Caco-2 (cell line): ENCODE results near the gene SLC3A2. TPM values are rescaled to one million over a fixed set of nuclear protein-coding genes. Genes with fewer than 3 reads are reported as not detected.
A peak's percentile ranks its signal among the peaks of the same experiment; 100 is the strongest.

Experiments used
- BruUV-seq: library from RNA; stranded (reverse); fragments of 400-500 nt; replicated peaks from 2 replicates; lab custom pipeline; 2021; lab: Mats Ljungman, UMichigan
- CTCF ChIA-PET: fragments of 300-600 bp; sonication (Branson Sonifier 250); formaldehyde crosslinking; loops from one replicate; lab custom pipeline; 2022; ENCODE audit warnings: antibody characterized with exemption; lab: Charles Lee
- POLR2A ChIA-PET: fragments of 300-600 bp; sonication (Branson Sonifier 250); formaldehyde crosslinking; loops from one replicate; lab custom pipeline; 2022; ENCODE audit warnings: antibody characterized with exemption; lab: Charles Lee
- DNase-seq, 2 experiments: peaks; one replicate each; pipeline versions ENCODE4 v3.0.0 to v3.0.0-alpha.2; 2020 to 2022
- H3K27me3 ChIP-seq: replicated peaks from 2 replicates; pipeline ENCODE4 v1.6.0; 2011; ENCODE audit warnings: low read length; ENCODE audit not compliant: control insufficient read depth, insufficient read depth
- H3K36me3 ChIP-seq: 2 replicates; pipeline ENCODE4 v1.5.1; 2011; ENCODE audit warnings: low read length; ENCODE audit not compliant: control insufficient read depth, insufficient read depth
- H3K4me1 ChIP-seq: fragments of 250-450 bp; sonication (Bioruptor Pico); 2 replicates; pipeline ENCODE4 v1.5.1; 2020; ENCODE audit warnings: mild to moderate bottlenecking
- H3K4me3 ChIP-seq: 2 replicates; pipeline ENCODE4 v1.5.1; 2011; ENCODE audit warnings: low read depth, mild to moderate bottlenecking, control low read depth, low read length
- H3K9me3 ChIP-seq: fragments of 250-450 bp; sonication (Bioruptor Pico); 2 replicates; pipeline ENCODE4 v1.5.1; 2020; ENCODE audit warnings: mild to moderate bottlenecking, moderate library complexity
- H3K27ac Mint-ChIP-seq: one replicate; pipeline ENCODE4 v1.8.0; 2022; ENCODE audit warnings: mixed read lengths; ENCODE audit not compliant: unreplicated experiment
- H3K27me3 Mint-ChIP-seq: one replicate; pipeline ENCODE4 v1.8.0; 2022; ENCODE audit warnings: mixed read lengths; ENCODE audit not compliant: insufficient read depth, unreplicated experiment
- H3K36me3 Mint-ChIP-seq: one replicate; pipeline ENCODE4 v1.8.0; 2022; ENCODE audit warnings: mild to moderate bottlenecking, mixed read lengths; ENCODE audit not compliant: insufficient read depth, unreplicated experiment
- H3K4me1 Mint-ChIP-seq: one replicate; pipeline ENCODE4 v1.8.0; 2022; ENCODE audit warnings: low read depth, mixed read lengths; ENCODE audit not compliant: unreplicated experiment
- H3K4me3 Mint-ChIP-seq: one replicate; pipeline ENCODE4 v1.8.0; 2022; ENCODE audit warnings: mild to moderate bottlenecking, moderate library complexity, mixed read lengths; ENCODE audit not compliant: unreplicated experiment
- H3K9me3 Mint-ChIP-seq: one replicate; pipeline ENCODE4 v1.8.0; 2022; ENCODE audit warnings: mixed read lengths; ENCODE audit not compliant: unreplicated experiment
- CTCF ChIP-seq, 2 experiments: fragments of 200-600 bp in 1 of 2; IDR thresholded peaks; 1 replicate in 1 of 2; 2 replicates in 1 of 2; pipeline versions ENCODE4 v1.5.1 to v1.8.0; 2011 to 2022; ENCODE audit warnings: antibody characterized with exemption in 1 of 2, control low read depth in 1 of 2, inconsistent platforms in 1 of 2, low read depth in 1 of 2, low read length in 1 of 2, mild to moderate bottlenecking in 1 of 2, moderate library complexity in 1 of 2; ENCODE audit not compliant: insufficient read depth in 1 of 2, severe bottlenecking in 1 of 2, unreplicated experiment in 1 of 2
- intact Hi-C: fragments of 100-400 bp; cut with micrococcal nuclease; formaldehyde crosslinking; loops from one replicate; pipeline ENCODE4 v1.10.0; 2022; ENCODE audit not compliant: unreplicated experiment
- total RNA-seq: library from RNA; stranded (reverse); gene quantifications from 2 replicates; pipeline ENCODE4 v1.2.3, GENCODE V29; 2022

The SLC3A2 gene
- total RNA-seq, 1 experiment from 2014 or later, result 879 TPM

- peak; percentile 65 to 74 for DNase-seq
- ChIA-PET CTCF (interaction anchor here (1.1 to 1.2 kb wide), 2 partner anchors 30 to 89 kb away, joined by 3 to 6 read pairs; partner anchors contain the start of gene TMEM179B), POLR2A (interaction anchor here (1.0 to 1.2 kb wide), 2 partner anchors 20 to 34 kb away, joined by 6 to 7 read pairs; no protein-coding TSS in a partner anchor)
- no peak overlapping the region for H3K4me3 ChIP-seq
- H3K27me3 Mint-ChIP-seq, result no peaks in the 10 kb centered on the region
- TF ChIP-seq CTCF (IDR thresholded peaks at IDR 0.05; ENCODE audit: insufficient read depth in 1 of 2, low read depth in 1 of 2, low read length in 1 of 2, severe bottlenecking in 1 of 2, unreplicated experiment in 1 of 2), result peak in 1 of 2 experiments; percentile 9
- BruUV-seq, result no TSS peak
- H3K4me1 Mint-ChIP-seq, result peaks cover 20% of the 10 kb centered on the region
- H3K9me3 Mint-ChIP-seq, result no peaks in the 10 kb centered on the region
- no peak overlapping the region for H3K4me3 Mint-ChIP-seq
- peaks cover 34% of the 10 kb centered on the region for H3K4me1 ChIP-seq
- H3K27me3 ChIP-seq, result no peaks in the 10 kb centered on the region
- peaks cover 86% of the 10 kb centered on the region for H3K36me3 Mint-ChIP-seq
- H3K9me3 ChIP-seq, result no peaks in the 10 kb centered on the region
- no peaks in the 10 kb centered on the region for H3K36me3 ChIP-seq
- H3K27ac Mint-ChIP-seq, result peak overlapping the region; percentile 50
- intact Hi-C loops, result no loop called here
Observed at GRCh38 chr11:62875698-62876478, 4.8 kb upstream of the SLC3A2 start.

- Histone ChIP-seq H3K36me3 (no peaks in the 10 kb centered on the region), H3K9me3 (no peaks in the 10 kb centered on the region), H3K4me3 (no peak overlapping the region), H3K27me3 (no peaks in the 10 kb centered on the region), H3K4me1 (peaks cover 34% of the 10 kb centered on the region)
- H3K27ac Mint-ChIP-seq, result no peak overlapping the region
- H3K4me1 Mint-ChIP-seq, result peaks cover 20% of the 10 kb centered on the region
- no peak for TF ChIP-seq CTCF (IDR thresholded peaks at IDR 0.05; ENCODE audit: insufficient read depth in 1 of 2, low read depth in 1 of 2, low read length in 1 of 2, severe bottlenecking in 1 of 2, unreplicated experiment in 1 of 2)
- ChIA-PET POLR2A (no interaction called here), CTCF (interaction anchor here (1.1 kb wide), 1 partner anchor 29 kb away, joined by 3 read pairs; no protein-coding TSS in a partner anchor)
- H3K27me3 Mint-ChIP-seq, result no peaks in the 10 kb centered on the region
- no peaks in the 10 kb centered on the region for H3K9me3 Mint-ChIP-seq
- no peak overlapping the region for H3K4me3 Mint-ChIP-seq
- peaks cover 90% of the 10 kb centered on the region for H3K36me3 Mint-ChIP-seq
- no TSS peak for BruUV-seq
- DNase-seq, result no peak
- intact Hi-C loops, result no loop called here
Observed at GRCh38 chr11:62876712-62877111, 4.0 kb upstream of the SLC3A2 start.

GRCh38 chr11:62879235-62879978 is 1.3 kb upstream of the SLC3A2 start:
- ChIA-PET POLR2A (interaction anchor here (1.2 kb wide), 1 partner anchor 38 kb away, joined by 6 read pairs; no protein-coding TSS in a partner anchor), CTCF (no interaction called here)
- no peaks in the 10 kb centered on the region for H3K27me3 Mint-ChIP-seq
- H3K36me3 Mint-ChIP-seq, result peaks cover 97% of the 10 kb centered on the region
- H3K9me3 Mint-ChIP-seq, result no peaks in the 10 kb centered on the region
- TF ChIP-seq CTCF (IDR thresholded peaks at IDR 0.05; ENCODE audit: insufficient read depth in 1 of 2, low read depth in 1 of 2, low read length in 1 of 2, severe bottlenecking in 1 of 2, unreplicated experiment in 1 of 2), result no peak
- no peak overlapping the region for H3K4me3 ChIP-seq
- no TSS peak for BruUV-seq
- peaks cover 31% of the 10 kb centered on the region for H3K4me1 Mint-ChIP-seq
- intact Hi-C loops, result no loop called here
- H3K27ac Mint-ChIP-seq, result peak overlapping the region; percentile 99
- DNase-seq, result no peak
- H3K36me3 ChIP-seq, result peaks cover 10% of the 10 kb centered on the region
- H3K4me1 ChIP-seq, result peaks cover 51% of the 10 kb centered on the region
- no peaks in the 10 kb centered on the region for H3K27me3 ChIP-seq
- peak overlapping the region; percentile 97 for H3K4me3 Mint-ChIP-seq
- H3K9me3 ChIP-seq, result no peaks in the 10 kb centered on the region
